Liver (tissue), 9 donors: ENCODE measurements around the gene IER5. TPM values are rescaled to one million over a fixed set of nuclear protein-coding genes. Genes with fewer than 3 reads are reported as not detected.

Source experiments
- DNase-seq: peaks from one replicate; pipeline ENCODE4 v3.0.0-alpha.2; 2017; ENCODE audit warnings: low spot score
- H3K27ac ChIP-seq, 2 donors: one replicate each; pipeline ENCODE4 v1.7.0; 2013; ENCODE audit warnings: inconsistent platforms in 2 of 2, low read length in 2 of 2, control low read depth in 1 of 2, low read depth in 1 of 2, mild to moderate bottlenecking in 1 of 2
- H3K27me3 ChIP-seq, 4 donors: one replicate each; pipeline versions ENCODE4 v1.6.1 to v1.7.0; 2013; ENCODE audit warnings: low read length in 3 of 4, inconsistent platforms in 1 of 4, mild to moderate bottlenecking in 1 of 4, moderate library complexity in 1 of 4; ENCODE audit not compliant: control insufficient read depth in 4 of 4, insufficient read depth in 4 of 4
- H3K36me3 ChIP-seq, 4 donors: one replicate each; pipeline versions ENCODE4 v1.6.1 to v1.7.0; 2013; ENCODE audit warnings: low read length in 3 of 4, mild to moderate bottlenecking in 3 of 4, low read depth in 1 of 4, moderate library complexity in 1 of 4; ENCODE audit not compliant: control insufficient read depth in 4 of 4, insufficient read depth in 3 of 4
- H3K4me1 ChIP-seq, 4 donors: one replicate each; pipeline versions ENCODE4 v1.6.1 to v1.7.0; 2013; ENCODE audit warnings: low read length in 3 of 4, mild to moderate bottlenecking in 3 of 4, moderate library complexity in 1 of 4; ENCODE audit not compliant: control insufficient read depth in 4 of 4, insufficient read depth in 4 of 4
- H3K4me3 ChIP-seq, 3 donors: one replicate each; pipeline versions ENCODE4 v1.6.1 to v1.7.0; 2013; ENCODE audit warnings: low read length in 3 of 3, control low read depth in 1 of 3, low read depth in 1 of 3, mild to moderate bottlenecking in 1 of 3
- H3K9ac ChIP-seq, 2 donors: one replicate each; pipeline ENCODE4 v1.7.0; 2013; ENCODE audit warnings: low read length in 2 of 2, mild to moderate bottlenecking in 2 of 2, moderate library complexity in 2 of 2, control low read depth in 1 of 2, low read depth in 1 of 2
- H3K9me3 ChIP-seq, 4 donors: one replicate each; pipeline versions ENCODE4 v1.6.1 to v1.7.0; 2013; ENCODE audit warnings: low read length in 3 of 4; ENCODE audit not compliant: control insufficient read depth in 4 of 4
- EGR1 ChIP-seq, 2 donors: IDR thresholded peaks; 2 replicates each; pipeline ENCODE4 v1.6.1; 2016 to 2018; ENCODE audit warnings: antibody characterized with exemption in 2 of 2, low read depth in 2 of 2
- FOXA2 ChIP-seq: IDR thresholded peaks from 2 replicates; pipeline ENCODE4 v1.6.1; 2016; ENCODE audit warnings: antibody characterized with exemption
- HNF4A ChIP-seq, 2 donors: conservative IDR thresholded peaks; 2 replicates each; pipeline ENCODE4 v1.6.1; 2016; ENCODE audit warnings: antibody characterized with exemption in 2 of 2, mild to moderate bottlenecking in 2 of 2
- HNF4G ChIP-seq: IDR thresholded peaks from 2 replicates; pipeline ENCODE4 v1.6.1; 2016; ENCODE audit warnings: antibody characterized with exemption
- JUND ChIP-seq, 2 donors: IDR thresholded peaks; 2 replicates each; pipeline ENCODE4 v1.6.1; 2016; ENCODE audit warnings: antibody characterized with exemption in 2 of 2
- NR2F2 ChIP-seq: IDR thresholded peaks from 2 replicates; pipeline ENCODE4 v1.6.1; 2016; ENCODE audit warnings: antibody characterized with exemption
- RAD21 ChIP-seq, 2 donors: IDR thresholded peaks; 2 replicates each; pipeline ENCODE4 v1.6.1; 2016; ENCODE audit warnings: antibody characterized with exemption in 2 of 2, mild to moderate bottlenecking in 2 of 2
- RXRA ChIP-seq, 2 donors: IDR thresholded peaks; 2 replicates each; pipeline ENCODE4 v1.6.1; 2017 to 2018; ENCODE audit warnings: antibody characterized with exemption in 2 of 2, mild to moderate bottlenecking in 1 of 2
- TAF1 ChIP-seq: conservative IDR thresholded peaks from 2 replicates; pipeline ENCODE4 v1.6.1; 2016; ENCODE audit warnings: antibody characterized with exemption, mild to moderate bottlenecking
- YY1 ChIP-seq: IDR thresholded peaks from 2 replicates; pipeline ENCODE4 v1.6.1; 2016; ENCODE audit warnings: antibody characterized with exemption, mild to moderate bottlenecking
- WGBS: extraction: QIAGEN DNeasy Blood & Tissue Kit; methylation state at CpG from one replicate; pipeline ENCODE4 v1.1.7; 2013; 5-methylcytosine and 5-hydroxymethylcytosine counted together
- polyA plus RNA-seq, 2 donors: library from polyadenylated mRNA; stranded (reverse) in 1 of 2; unstranded in 1 of 2; fragments of 200-250 nt in 1 of 2; fragments of >200 nt in 1 of 2; fragmentation: Nextera tagmentation in 1 of 2; extraction: Ambion mirVana in 1 of 2; gene quantifications; one replicate each; pipeline versions ENCODE4 v1.2.1 to v1.2.3, GENCODE V29; 2013 to 2015
- total RNA-seq, 2 donors: library from RNA; depleted of rRNA; stranded (reverse); fragments of >200 nt; gene quantifications; one replicate each; pipeline ENCODE4 v1.2.3, GENCODE V29; 2014
- TF ChIP-seq, protein P1 (sequence below): IDR thresholded peaks from 2 replicates; pipeline ENCODE4 v1.6.1; 2016; ENCODE audit warnings: antibody characterized with exemption
- TF ChIP-seq, protein P2 (sequence below): IDR thresholded peaks from 2 replicates; pipeline ENCODE4 v1.6.1; 2016; ENCODE audit warnings: antibody characterized with exemption
- TF ChIP-seq, protein P3 (sequence below): fragments of 150-350 bp; IDR thresholded peaks from 2 replicates; pipeline ENCODE4 v1.5.1; 2017; ENCODE audit warnings: improper control_type of control experiment, low read depth, low read length; ENCODE audit not compliant: missing input control
- donor health status: healthy.
- donor health status: healthy.
- donor health status: healthy.
- donor health status: healthy.
- donor health status: healthy.

Gene IER5
- total and polyA plus RNA-seq, 4 donors: 0.56 to 8.4 (median 2.4) TPM

DNA sequence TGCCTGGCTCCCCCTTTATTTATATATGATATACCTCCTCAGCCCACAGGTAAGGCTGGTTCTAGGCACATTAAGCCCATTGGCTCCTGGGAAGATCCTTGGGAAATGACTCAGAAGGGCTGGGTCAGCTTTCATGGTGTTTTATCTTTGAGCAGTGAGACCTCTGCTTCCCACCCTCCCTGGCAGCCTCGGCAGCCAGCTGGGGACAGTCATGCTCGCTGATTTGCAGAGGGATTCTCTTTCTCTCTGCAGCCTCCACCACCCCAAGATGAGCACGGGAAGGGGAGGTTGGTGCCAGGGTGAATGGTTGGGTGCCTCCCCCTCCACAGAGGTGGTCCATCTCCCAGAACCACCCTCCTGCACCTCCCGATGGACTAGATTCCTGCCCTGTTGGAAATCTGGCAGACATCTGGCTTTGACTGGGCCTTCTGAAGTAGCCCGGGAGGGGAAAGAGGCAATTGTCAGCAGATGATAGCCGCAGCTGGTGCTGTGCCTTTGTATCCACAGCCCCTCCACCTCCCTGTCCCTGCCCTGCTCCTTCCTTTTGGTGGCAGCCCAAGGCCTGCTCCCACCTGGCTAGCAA, 24.6 kb downstream of the IER5 start:
- 77% methylated on average over 6 of the region's 6 CpGs for WGBS

DNA sequence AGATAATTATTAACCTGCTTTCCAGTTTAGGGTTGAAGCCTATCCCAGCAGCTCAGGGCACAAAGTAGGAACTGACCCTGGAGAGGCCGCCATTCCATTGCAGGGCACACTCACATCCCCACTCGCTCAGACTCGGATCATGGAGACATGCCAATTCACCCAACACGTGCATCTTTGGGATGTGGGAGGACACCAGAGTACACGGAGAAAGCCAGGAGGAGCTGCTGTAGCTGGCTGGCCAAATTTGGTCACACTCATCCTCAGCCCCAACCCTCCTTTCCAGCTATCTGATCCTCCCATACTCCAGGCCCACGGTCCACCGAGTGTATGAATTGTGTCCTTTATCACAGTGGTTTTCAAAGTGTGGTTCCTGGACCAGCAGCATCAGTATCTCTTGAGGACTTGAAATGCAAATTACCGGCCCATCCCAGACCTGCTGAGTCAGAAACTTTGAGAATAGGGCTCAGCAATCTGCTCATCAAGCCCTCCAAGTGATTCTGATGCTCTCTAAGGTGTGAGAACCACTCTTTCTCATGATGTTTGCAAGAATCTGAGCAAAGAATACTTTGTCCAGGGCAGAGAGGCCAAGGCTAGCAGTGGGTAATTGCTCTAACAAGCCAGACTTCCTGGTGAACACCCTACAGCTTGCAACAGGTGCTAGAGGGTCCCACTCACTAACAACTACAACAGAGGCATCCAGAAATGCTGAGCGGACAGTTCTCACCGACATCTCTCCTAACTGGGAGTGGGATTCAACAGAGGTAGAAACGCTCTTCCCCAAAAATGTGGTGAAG, 26.3 kb downstream of the IER5 start:
- Histone ChIP-seq H3K36me3 (no peaks in the 10 kb centered on the region), H3K9ac (no peak overlapping the region), H3K4me3 (no peak overlapping the region), H3K27me3 (no peaks in the 10 kb centered on the region), H3K4me1 (peaks cover 10 to 19% (median 14%) of the 10 kb centered on the region in 4 donors), H3K9me3 (no peaks in the 10 kb centered on the region), H3K27ac (no peak overlapping the region)
- TF ChIP-seq, protein P1, sequence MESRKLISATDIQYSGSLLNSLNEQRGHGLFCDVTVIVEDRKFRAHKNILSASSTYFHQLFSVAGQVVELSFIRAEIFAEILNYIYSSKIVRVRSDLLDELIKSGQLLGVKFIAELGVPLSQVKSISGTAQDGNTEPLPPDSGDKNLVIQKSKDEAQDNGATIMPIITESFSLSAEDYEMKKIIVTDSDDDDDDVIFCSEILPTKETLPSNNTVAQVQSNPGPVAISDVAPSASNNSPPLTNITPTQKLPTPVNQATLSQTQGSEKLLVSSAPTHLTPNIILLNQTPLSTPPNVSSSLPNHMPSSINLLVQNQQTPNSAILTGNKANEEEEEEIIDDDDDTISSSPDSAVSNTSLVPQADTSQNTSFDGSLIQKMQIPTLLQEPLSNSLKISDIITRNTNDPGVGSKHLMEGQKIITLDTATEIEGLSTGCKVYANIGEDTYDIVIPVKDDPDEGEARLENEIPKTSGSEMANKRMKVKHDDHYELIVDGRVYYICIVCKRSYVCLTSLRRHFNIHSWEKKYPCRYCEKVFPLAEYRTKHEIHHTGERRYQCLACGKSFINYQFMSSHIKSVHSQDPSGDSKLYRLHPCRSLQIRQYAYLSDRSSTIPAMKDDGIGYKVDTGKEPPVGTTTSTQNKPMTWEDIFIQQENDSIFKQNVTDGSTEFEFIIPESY: no peak
- TF ChIP-seq EGR1 (IDR thresholded peaks at IDR 0.05; ENCODE audit: low read depth in 2 of 2): no peak
- TF ChIP-seq HNF4A (conservative IDR thresholded peaks at IDR 0.05): no peak
- no peak for TF ChIP-seq FOXA2
- no peak for TF ChIP-seq TAF1
- TF ChIP-seq, protein P2, sequence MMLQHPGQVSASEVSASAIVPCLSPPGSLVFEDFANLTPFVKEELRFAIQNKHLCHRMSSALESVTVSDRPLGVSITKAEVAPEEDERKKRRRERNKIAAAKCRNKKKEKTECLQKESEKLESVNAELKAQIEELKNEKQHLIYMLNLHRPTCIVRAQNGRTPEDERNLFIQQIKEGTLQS: no peak
- TF ChIP-seq NR2F2: no peak
- no peak for TF ChIP-seq RXRA (IDR thresholded peaks at IDR 0.05)
- TF ChIP-seq, protein P3, sequence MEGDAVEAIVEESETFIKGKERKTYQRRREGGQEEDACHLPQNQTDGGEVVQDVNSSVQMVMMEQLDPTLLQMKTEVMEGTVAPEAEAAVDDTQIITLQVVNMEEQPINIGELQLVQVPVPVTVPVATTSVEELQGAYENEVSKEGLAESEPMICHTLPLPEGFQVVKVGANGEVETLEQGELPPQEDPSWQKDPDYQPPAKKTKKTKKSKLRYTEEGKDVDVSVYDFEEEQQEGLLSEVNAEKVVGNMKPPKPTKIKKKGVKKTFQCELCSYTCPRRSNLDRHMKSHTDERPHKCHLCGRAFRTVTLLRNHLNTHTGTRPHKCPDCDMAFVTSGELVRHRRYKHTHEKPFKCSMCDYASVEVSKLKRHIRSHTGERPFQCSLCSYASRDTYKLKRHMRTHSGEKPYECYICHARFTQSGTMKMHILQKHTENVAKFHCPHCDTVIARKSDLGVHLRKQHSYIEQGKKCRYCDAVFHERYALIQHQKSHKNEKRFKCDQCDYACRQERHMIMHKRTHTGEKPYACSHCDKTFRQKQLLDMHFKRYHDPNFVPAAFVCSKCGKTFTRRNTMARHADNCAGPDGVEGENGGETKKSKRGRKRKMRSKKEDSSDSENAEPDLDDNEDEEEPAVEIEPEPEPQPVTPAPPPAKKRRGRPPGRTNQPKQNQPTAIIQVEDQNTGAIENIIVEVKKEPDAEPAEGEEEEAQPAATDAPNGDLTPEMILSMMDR: no peak
- TF ChIP-seq RAD21 (IDR thresholded peaks at IDR 0.05): no peak
- DNase-seq: no peak
- WGBS: 92% methylated on average over 11 of the region's 11 CpGs

More for the DNA sequence above, 24.6 kb downstream of the IER5 start:
- Histone ChIP-seq H3K27ac (no peak overlapping the region), H3K9me3 (no peaks in the 10 kb centered on the region), H3K4me1 (peaks cover 10 to 25% (median 17%) of the 10 kb centered on the region in 4 donors), H3K36me3 (no peaks in the 10 kb centered on the region), H3K9ac (no peak overlapping the region), H3K27me3 (no peaks in the 10 kb centered on the region), H3K4me3 (no peak overlapping the region)
- TF ChIP-seq YY1 (no peak), HNF4A (conservative IDR thresholded peaks at IDR 0.05) (no peak), NR2F2 (no peak), TAF1 (no peak), EGR1 (IDR thresholded peaks at IDR 0.05; ENCODE audit: low read depth in 2 of 2) (no peak), JUND (IDR thresholded peaks at IDR 0.05) (no peak), HNF4G (no peak)
- TF ChIP-seq, protein P1: no peak
- no peak for DNase-seq
